ENCODE results near the gene WDR72.

GRCh38 chr15:53713218-53713617 is 46.2 kb downstream of the WDR72 start:
- TF ChIP-seq CTCF (conservative IDR thresholded peaks at IDR 0.05; ENCODE audit: low read length) (no peak), EZH2phosphoT487 (IDR thresholded peaks at IDR 0.05; ENCODE audit: borderline replicate concordance) (no peak)
